GM18861 (cell line): ENCODE results near the gene CERS1.

Source experiments
- ATAC-seq: cut with Tn5 transposase; IDR thresholded peaks from one replicate; pipeline ENCODE4 v1.9.1; 2021; ENCODE audit not compliant: unreplicated experiment

The CERS1 gene

GRCh38 chr19:18857223-18857622, 38.7 kb downstream of the CERS1 start:
- no peak for ATAC-seq

- no peak for ATAC-seq
Observed at GRCh38 chr19:18856385-18857126, 39.4 kb downstream of the CERS1 start.

GRCh38 chr19:18855647-18856384, 40.1 kb downstream of the CERS1 start:
- no peak for ATAC-seq

- ATAC-seq = no peak
Observed at GRCh38 chr19:18854982-18855381, 41.0 kb downstream of the CERS1 start.

GRCh38 chr19:18853755-18854427, 42.1 kb downstream of the CERS1 start:
- no peak for ATAC-seq

- no peak for ATAC-seq
Observed at GRCh38 chr19:18852648-18853047, 43.3 kb downstream of the CERS1 start.

DNA sequence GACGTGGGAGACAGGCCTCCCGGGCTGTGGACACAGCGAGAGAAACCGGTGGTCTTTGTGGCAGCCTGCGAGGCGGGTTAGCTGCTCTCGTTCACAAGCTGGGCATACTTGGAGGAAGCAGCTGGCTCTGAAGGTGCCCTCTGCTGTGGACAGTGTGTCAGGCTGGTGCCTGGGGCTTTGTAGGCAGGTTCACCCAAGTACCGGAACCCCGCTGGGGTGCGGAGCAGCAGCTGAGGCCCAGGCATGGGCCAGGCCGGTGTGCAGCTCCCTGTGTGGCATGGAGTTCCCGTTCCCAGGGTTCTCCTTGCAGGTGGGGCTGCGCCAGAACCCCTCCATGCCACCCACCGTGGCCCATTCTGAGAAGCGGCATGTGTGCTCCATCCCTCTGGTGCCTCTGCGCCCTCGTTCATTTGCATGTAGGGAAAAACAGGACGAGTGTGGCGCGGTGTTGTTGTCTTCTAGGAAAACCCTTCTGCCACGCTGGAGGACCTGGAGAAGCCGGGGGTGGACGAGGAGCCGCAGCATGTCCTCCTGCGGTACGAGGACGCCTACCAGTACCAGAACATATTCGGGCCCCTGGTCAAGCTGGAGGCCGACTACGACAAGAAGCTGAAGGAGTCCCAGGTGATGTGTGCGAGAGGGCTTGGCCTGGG, 44.2 kb downstream of the CERS1 start:
- no peak for ATAC-seq

GRCh38 chr19:18850471-18851375, 45.2 kb downstream of the CERS1 start:
- ATAC-seq = no peak

GRCh38 chr19:18849838-18850400, 46.0 kb downstream of the CERS1 start:
- ATAC-seq = no peak

GRCh38 chr19:18848878-18849661, 46.9 kb downstream of the CERS1 start:
- no peak for ATAC-seq

DNA sequence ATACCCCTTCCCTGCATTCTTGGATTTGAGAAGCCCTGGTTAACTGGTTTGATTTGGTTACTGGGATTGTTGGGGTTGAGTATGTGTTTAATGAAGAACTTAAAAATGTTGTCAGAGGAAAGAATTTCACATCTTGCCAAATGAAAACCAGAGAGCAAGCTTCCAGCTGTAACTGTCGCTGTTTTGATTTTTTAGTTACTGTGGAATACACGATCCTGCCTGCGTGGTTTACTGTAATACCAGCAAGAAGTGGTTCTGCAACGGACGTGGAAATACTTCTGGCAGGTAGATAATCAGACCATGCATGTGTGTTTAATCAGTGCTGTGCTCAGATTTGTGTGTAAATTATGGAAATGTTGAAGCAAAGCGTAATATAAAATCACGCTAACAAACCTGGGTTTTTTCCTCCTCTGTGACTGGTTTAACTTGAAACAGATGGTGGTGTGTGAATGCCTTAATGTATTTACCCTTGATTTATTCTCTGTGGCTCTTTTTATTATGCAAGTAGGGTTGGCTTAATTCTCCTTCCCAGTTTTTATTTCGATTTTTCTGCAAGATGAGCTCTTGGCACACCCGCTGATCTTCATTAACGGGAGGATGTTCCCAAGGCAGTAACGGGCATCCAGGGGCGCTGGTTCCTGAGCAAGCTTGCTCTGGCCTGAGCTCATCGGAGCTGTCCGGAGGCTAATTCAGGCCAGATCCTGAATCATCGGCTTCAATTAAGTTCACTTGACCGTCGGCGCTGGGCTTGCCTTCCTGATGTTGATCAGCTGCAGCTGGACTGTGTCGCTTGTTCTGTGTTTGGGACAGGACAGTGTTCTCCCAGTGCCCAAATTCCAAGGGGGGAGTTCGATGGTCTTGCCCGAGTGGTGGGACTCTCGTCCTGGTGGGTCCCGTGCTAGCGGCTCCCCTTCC, 48.2 kb downstream of the CERS1 start:
- no peak for ATAC-seq

- ATAC-seq = no peak
Observed at GRCh38 chr19:18846862-18847548, 49.0 kb downstream of the CERS1 start.

- no peak for ATAC-seq
Observed at GRCh38 chr19:18845961-18846360, 50.0 kb downstream of the CERS1 start.

DNA sequence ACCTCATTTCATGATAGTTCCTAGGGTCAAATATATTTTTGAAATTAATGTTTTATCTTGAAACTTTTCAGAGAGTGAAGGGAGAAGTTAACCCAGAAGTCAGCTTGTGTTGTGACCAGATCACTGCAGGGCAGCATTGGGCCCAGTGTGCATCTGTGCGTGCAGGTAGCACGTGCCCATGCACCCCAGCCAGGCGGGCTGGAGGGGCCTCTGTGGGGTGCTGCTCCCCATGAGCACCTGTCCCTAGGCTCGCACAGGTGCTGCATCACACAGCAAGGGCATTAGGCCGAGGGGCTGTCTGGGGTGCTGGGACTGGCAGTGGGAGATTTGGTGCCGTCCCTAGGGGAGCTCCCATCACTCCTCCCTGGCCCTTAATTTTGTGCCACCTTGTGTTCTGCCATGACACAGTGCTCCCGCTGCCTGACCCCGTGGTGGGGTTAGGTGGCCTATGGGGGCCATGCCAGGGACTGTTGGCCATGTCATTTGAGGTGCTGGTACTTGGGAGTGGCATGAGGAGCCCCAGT, 51.1 kb downstream of the CERS1 start:
- no peak for ATAC-seq

- ATAC-seq = no peak
Observed at GRCh38 chr19:18843960-18844359, 52.0 kb downstream of the CERS1 start.

- ATAC-seq = no peak
Observed at GRCh38 chr19:18842166-18842565, 53.8 kb downstream of the CERS1 start.

GRCh38 chr19:18841400-18841799, 54.6 kb downstream of the CERS1 start:
- no peak for ATAC-seq
